Progenitor cell of endocrine pancreas (in vitro differentiated cells): ENCODE results near the gene ETF1. TPM values are rescaled to one million over a fixed set of nuclear protein-coding genes. Genes with fewer than 3 reads are reported as not detected.

Experiments used
- DNase-seq: peaks from one replicate; pipeline ENCODE4 v3.0.0; 2021; ENCODE audit warnings: low spot score; ENCODE audit not compliant: unreplicated experiment
- H3K27ac Mint-ChIP-seq: 2 replicates; pipeline ENCODE4 v1.8.0; 2021; ENCODE audit warnings: mild to moderate bottlenecking, moderate library complexity, mixed read lengths
- H3K27me3 Mint-ChIP-seq: 2 replicates; pipeline ENCODE4 v1.8.0; 2021; ENCODE audit warnings: mixed read lengths
- H3K36me3 Mint-ChIP-seq: 2 replicates; pipeline ENCODE4 v1.8.0; 2022; ENCODE audit warnings: mixed read lengths; ENCODE audit not compliant: insufficient read depth
- H3K4me1 Mint-ChIP-seq: 2 replicates; pipeline ENCODE4 v1.8.0; 2021; ENCODE audit warnings: low read depth, mixed read lengths
- H3K4me3 Mint-ChIP-seq: 2 replicates; pipeline ENCODE4 v1.8.0; 2021; ENCODE audit warnings: low read depth, mild to moderate bottlenecking, moderate library complexity, mixed read lengths
- H3K9me3 Mint-ChIP-seq: 2 replicates; pipeline ENCODE4 v1.8.0; 2021; ENCODE audit warnings: low read depth, mixed read lengths
- long read RNA-seq: library from polyadenylated mRNA; unstranded; transcript quantifications from one replicate; pipeline ENCODE4 v2.0.0, GENCODE V29; 2020
- total RNA-seq: library from RNA; stranded (reverse); gene quantifications from 2 replicates; pipeline ENCODE4 v1.2.1, GENCODE V29; 2021
- TF ChIP-seq, protein P1 (sequence below): fragments of 200-600 bp; sonication (generic); IDR thresholded peaks from one replicate; pipeline ENCODE4 v1.5.0; 2021; ENCODE audit warnings: antibody characterized with exemption, mild to moderate bottlenecking; ENCODE audit not compliant: unreplicated experiment

The ETF1 gene
- 73.1 and 77.6 TPM in 2 replicates for total RNA-seq
- long read RNA-seq, transcript ETF1-201 (11 exons, 3,742 nt), result major isoform, 142 of 224 reads
- long read RNA-seq, partial matches to known transcripts, result 59 of 224 reads
- long read RNA-seq, other reads (novel, unspliced or antisense), result 19 of 224 reads

DNA sequence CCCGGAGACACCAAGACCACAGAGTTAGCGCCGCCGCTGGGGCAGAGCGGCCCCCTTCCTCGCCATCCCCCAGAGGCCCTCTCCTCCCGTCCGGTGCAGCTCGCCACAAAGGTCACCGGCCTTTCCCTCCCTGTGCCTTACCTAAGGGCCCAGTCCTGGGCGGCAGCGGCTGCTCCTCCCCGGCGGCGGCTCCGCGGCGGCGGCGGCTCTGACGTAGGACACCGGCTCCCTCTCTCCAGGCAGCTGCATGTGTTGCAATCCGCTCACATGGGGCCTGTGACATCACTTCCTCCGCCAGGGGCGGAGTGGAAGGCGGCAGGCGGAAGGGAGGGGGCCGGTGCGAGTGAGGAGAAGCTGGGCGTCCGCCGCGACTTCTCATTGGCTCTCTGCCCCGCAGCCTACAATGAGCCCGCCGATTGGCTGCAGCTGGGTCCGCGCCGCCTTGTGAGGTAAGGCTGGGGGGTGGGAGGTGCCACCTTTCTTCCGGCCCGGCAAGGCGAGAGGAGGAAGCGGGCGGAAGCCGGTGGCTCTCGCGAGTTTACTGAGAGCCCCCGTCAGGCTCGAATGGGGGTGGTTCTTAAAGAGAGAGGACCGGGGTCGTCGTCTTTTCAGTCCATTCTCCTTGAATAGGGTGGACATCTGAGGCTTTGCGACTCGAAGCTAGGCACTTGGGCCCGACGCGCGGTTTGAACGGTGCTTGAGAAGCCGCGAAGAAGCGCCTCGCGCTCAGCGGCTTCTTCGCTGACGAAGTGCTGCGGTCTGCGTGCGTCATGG, at the start of gene ETF1:
ETF1 (minus strand) TSS at position 281 of the 774 bp plus-strand sequence. CDS start 318 bp downstream, outside the sequence.
- peak; percentile 99 for DNase-seq
- peak within 1 kb of the TSS; percentile 99 for H3K27ac Mint-ChIP-seq
- TF ChIP-seq, protein P1, sequence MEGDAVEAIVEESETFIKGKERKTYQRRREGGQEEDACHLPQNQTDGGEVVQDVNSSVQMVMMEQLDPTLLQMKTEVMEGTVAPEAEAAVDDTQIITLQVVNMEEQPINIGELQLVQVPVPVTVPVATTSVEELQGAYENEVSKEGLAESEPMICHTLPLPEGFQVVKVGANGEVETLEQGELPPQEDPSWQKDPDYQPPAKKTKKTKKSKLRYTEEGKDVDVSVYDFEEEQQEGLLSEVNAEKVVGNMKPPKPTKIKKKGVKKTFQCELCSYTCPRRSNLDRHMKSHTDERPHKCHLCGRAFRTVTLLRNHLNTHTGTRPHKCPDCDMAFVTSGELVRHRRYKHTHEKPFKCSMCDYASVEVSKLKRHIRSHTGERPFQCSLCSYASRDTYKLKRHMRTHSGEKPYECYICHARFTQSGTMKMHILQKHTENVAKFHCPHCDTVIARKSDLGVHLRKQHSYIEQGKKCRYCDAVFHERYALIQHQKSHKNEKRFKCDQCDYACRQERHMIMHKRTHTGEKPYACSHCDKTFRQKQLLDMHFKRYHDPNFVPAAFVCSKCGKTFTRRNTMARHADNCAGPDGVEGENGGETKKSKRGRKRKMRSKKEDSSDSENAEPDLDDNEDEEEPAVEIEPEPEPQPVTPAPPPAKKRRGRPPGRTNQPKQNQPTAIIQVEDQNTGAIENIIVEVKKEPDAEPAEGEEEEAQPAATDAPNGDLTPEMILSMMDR, result no peak
- no peaks in the 10 kb centered on the region for H3K9me3 Mint-ChIP-seq
- H3K27me3 Mint-ChIP-seq, result no peaks in the 10 kb centered on the region
- H3K4me1 Mint-ChIP-seq, result peaks cover 39% of the 10 kb centered on the region
- H3K36me3 Mint-ChIP-seq, result no peaks in the 10 kb centered on the region
- H3K4me3 Mint-ChIP-seq, result peak within 1 kb of the TSS; percentile 99

GRCh38 chr5:138588013-138588788, 45.2 kb upstream of the ETF1 start:
- H3K4me3 Mint-ChIP-seq, result no peak overlapping the region
- TF ChIP-seq, protein P1, result no peak
- H3K36me3 Mint-ChIP-seq, result no peaks in the 10 kb centered on the region
- no peak for DNase-seq
- H3K27ac Mint-ChIP-seq, result no peak overlapping the region
- peaks cover 1% of the 10 kb centered on the region for H3K4me1 Mint-ChIP-seq
- H3K9me3 Mint-ChIP-seq, result no peaks in the 10 kb centered on the region
- no peaks in the 10 kb centered on the region for H3K27me3 Mint-ChIP-seq

DNA sequence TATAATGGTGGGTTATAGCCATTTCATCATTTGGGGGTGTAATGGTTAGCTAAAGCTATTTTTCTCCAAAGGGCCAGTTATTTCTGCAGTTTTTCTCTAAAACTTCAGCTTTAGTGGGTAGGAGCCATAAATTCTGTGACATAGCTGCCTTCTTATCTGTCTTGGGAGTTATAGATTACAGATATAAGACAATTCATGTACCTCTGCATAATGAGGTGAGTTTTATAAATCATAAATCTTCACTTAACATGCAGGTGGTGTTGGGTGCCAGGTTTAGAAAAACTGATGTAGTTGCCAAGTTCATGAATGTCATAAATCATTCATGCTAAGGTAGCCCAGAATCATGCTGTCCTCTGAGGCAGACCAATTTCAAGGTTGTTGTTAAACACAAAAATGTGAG, 42.1 kb upstream of the ETF1 start:
- Mint-ChIP-seq H3K27ac (no peak overlapping the region), H3K36me3 (no peaks in the 10 kb centered on the region), H3K27me3 (no peaks in the 10 kb centered on the region), H3K4me1 (peaks cover 1% of the 10 kb centered on the region), H3K4me3 (no peak overlapping the region), H3K9me3 (no peaks in the 10 kb centered on the region)
- no peak for DNase-seq
- TF ChIP-seq, protein P1, result no peak

DNA sequence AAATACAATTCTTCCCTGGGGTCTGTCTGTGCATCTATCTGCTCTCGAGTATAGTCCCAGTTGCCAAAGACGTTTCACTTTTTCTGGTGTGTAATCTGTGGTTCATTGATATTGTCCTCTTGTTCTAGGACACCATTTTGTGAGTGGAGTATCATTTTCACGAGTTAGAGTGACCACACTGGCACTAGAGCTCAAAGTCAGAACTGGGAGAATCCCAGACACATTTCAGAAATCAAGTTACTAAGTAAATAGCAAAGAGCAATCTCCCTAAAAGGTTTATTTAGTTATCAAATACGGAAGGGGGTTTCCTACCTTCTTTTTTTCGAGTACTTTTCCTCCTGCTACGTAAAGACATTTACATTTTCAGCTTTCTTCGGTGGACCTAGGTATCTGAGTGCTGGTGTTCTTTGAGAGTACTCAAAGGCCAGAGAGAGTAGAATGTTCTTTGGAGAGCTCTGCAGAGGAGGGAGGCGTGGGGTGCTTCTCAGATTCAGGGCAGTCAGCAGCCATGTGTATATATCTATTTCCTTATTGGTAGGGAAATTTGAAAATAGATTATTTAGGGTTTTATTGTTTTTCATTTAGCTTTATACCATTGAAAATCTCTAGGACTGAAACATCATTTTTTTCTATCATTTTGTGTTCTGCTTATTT, 41.1 kb upstream of the ETF1 start:
- TF ChIP-seq, protein P1, result no peak
- H3K9me3 Mint-ChIP-seq, result no peaks in the 10 kb centered on the region
- H3K27me3 Mint-ChIP-seq, result no peaks in the 10 kb centered on the region
- H3K27ac Mint-ChIP-seq, result no peak overlapping the region
- H3K4me3 Mint-ChIP-seq, result no peak overlapping the region
- peaks cover 1% of the 10 kb centered on the region for H3K4me1 Mint-ChIP-seq
- no peaks in the 10 kb centered on the region for H3K36me3 Mint-ChIP-seq
- DNase-seq, result no peak

DNA sequence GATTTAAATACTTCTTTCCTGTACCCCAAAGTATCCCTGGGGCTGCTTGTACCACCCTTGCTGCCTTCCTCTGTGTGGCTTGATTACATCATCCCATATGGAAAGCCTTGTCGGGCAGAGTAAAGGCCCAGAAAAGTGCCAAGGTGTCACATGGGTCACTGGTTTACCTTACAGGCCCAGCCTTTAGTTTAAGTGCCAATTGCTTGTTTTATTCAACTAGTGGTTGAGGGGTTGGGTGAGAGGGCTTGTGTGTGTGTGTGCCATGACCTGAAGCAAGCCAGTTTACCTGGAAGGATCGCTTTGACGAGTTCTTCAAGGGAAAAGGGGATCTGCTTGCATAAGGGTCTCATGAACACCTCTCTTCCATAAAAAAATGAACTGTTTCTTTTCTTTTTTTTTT, 39.9 kb upstream of the ETF1 start:
- peaks cover 1% of the 10 kb centered on the region for H3K4me1 Mint-ChIP-seq
- H3K27ac Mint-ChIP-seq, result no peak overlapping the region
- H3K27me3 Mint-ChIP-seq, result no peaks in the 10 kb centered on the region
- DNase-seq, result no peak
- no peak overlapping the region for H3K4me3 Mint-ChIP-seq
- TF ChIP-seq, protein P1, result no peak
- no peaks in the 10 kb centered on the region for H3K36me3 Mint-ChIP-seq
- H3K9me3 Mint-ChIP-seq, result no peaks in the 10 kb centered on the region
